Neural cell (in vitro differentiated cells): ENCODE measurements around the gene MAIP1. TPM values are rescaled to one million over a fixed set of nuclear protein-coding genes. Genes with fewer than 3 reads are reported as not detected.

Experiments used
- H2AFZ ChIP-seq: fragments of 200-600, 300-800 bp; sonication (generic), shearing (Covaris generic); 2 replicates; pipeline ENCODE4 v1.6.0; 2014; ENCODE audit warnings: low read depth, mild to moderate bottlenecking, antibody characterized with exemption, low read length, moderate library complexity
- H3F3A ChIP-seq: fragments of 200-600 bp; shearing (Covaris generic); 2 replicates; pipeline ENCODE4 v1.6.1; 2016; ENCODE audit warnings: mild to moderate bottlenecking, moderate library complexity, mixed read lengths, antibody characterized with exemption, low read length; ENCODE audit not compliant: insufficient read depth, poor library complexity, severe bottlenecking
- H3K27ac ChIP-seq: fragments of 200-600, 300-800 bp; sonication (generic), shearing (Covaris generic); 2 replicates; pipeline ENCODE4 v1.5.1; 2014; ENCODE audit warnings: mild to moderate bottlenecking, low read length, moderate library complexity
- H3K27me3 ChIP-seq: fragments of 300-800, 200-600 bp; sonication (generic), shearing (Covaris generic); 2 replicates; pipeline ENCODE4 v1.6.0; 2014; ENCODE audit warnings: mild to moderate bottlenecking, low read depth, low read length, moderate library complexity; ENCODE audit not compliant: insufficient read depth
- H3K36me3 ChIP-seq: fragments of 300-800, 200-600 bp; sonication (generic), shearing (Covaris generic); 2 replicates; pipeline ENCODE4 v1.5.1; 2014; ENCODE audit warnings: mild to moderate bottlenecking, antibody characterized with exemption, low read length, moderate library complexity; ENCODE audit not compliant: insufficient read depth
- H3K4me2 ChIP-seq: fragments of 300-800, 200-600 bp; sonication (generic), shearing (Covaris generic); 2 replicates; pipeline ENCODE4 v1.6.0; 2014; ENCODE audit warnings: mild to moderate bottlenecking, low read length
- H3K4me3 ChIP-seq: fragments of 300-800, 200-600 bp; sonication (generic), shearing (Covaris generic); 2 replicates; pipeline ENCODE4 v1.5.1; 2014; ENCODE audit warnings: mild to moderate bottlenecking, low read length, moderate library complexity
- H3K79me2 ChIP-seq: fragments of 200-600 bp; shearing (Covaris generic); replicated peaks from 2 replicates; pipeline ENCODE4 v1.6.0; 2014; ENCODE audit warnings: mild to moderate bottlenecking, low read length, moderate library complexity; ENCODE audit not compliant: insufficient read depth
- H3K9ac ChIP-seq: fragments of 300-800, 200-600 bp; sonication (generic), shearing (Covaris generic); 2 replicates; pipeline ENCODE4 v1.6.1; 2016; ENCODE audit warnings: mild to moderate bottlenecking, low read length, mixed read lengths
- H3K9me2 ChIP-seq: fragments of 200-600 bp; shearing (Covaris generic); 2 replicates; pipeline ENCODE4 v1.6.1; 2016; ENCODE audit warnings: mild to moderate bottlenecking, low read length, mixed read lengths; ENCODE audit not compliant: insufficient read depth
- H3K9me3 ChIP-seq: fragments of 200-600, 300-800 bp; sonication (generic), shearing (Covaris generic); 2 replicates; pipeline ENCODE4 v1.6.1; 2016; ENCODE audit warnings: mild to moderate bottlenecking, mixed run types, low read length, moderate library complexity, mixed read lengths
- H4K20me1 ChIP-seq: fragments of 200-600 bp; shearing (Covaris generic); 2 replicates; pipeline ENCODE4 v1.6.1; 2016; ENCODE audit warnings: mild to moderate bottlenecking, mixed run types; ENCODE audit not compliant: insufficient read depth
- CTCF ChIP-seq: fragments of 450-650 bp; IDR thresholded peaks from 2 replicates; pipeline ENCODE4 v1.5.1; 2014; ENCODE audit warnings: antibody characterized with exemption, mild to moderate bottlenecking, moderate library complexity; ENCODE audit not compliant: poor library complexity, severe bottlenecking
- EP300 ChIP-seq: fragments of 450-650 bp; conservative IDR thresholded peaks from 2 replicates; pipeline ENCODE4 v1.6.1; 2014; ENCODE audit warnings: antibody characterized with exemption, mild to moderate bottlenecking, moderate library complexity; ENCODE audit not compliant: poor library complexity, severe bottlenecking
- EZH2 ChIP-seq: fragments of 200-600, 300-800 bp; shearing (Covaris generic), sonication (generic); IDR thresholded peaks from 2 replicates; pipeline ENCODE4 v1.6.1; 2014; ENCODE audit warnings: antibody characterized with exemption, low read length, borderline replicate concordance, mild to moderate bottlenecking; ENCODE audit not compliant: insufficient read depth, poor library complexity, severe bottlenecking
- MXI1 ChIP-seq: fragments of 450-650 bp; conservative IDR thresholded peaks from 2 replicates; pipeline ENCODE4 v1.6.1; 2014; ENCODE audit warnings: antibody characterized with exemption, mild to moderate bottlenecking; ENCODE audit not compliant: poor library complexity, severe bottlenecking
- POLR2AphosphoS5 ChIP-seq: IDR thresholded peaks from 2 replicates; pipeline ENCODE4 v1.6.1; 2012
- RAD21 ChIP-seq: fragments of 450-650 bp; conservative IDR thresholded peaks from 2 replicates; pipeline ENCODE4 v1.6.1; 2014; ENCODE audit warnings: antibody characterized with exemption, mild to moderate bottlenecking, moderate library complexity
- REST ChIP-seq: IDR thresholded peaks from 2 replicates; pipeline ENCODE4 v1.6.1; 2012; ENCODE audit warnings: borderline replicate concordance
- SMC3 ChIP-seq: fragments of 450-650 bp; conservative IDR thresholded peaks from 2 replicates; pipeline ENCODE4 v1.6.1; 2014; ENCODE audit warnings: antibody characterized with exemption, mild to moderate bottlenecking, moderate library complexity; ENCODE audit not compliant: poor library complexity
- TAF1 ChIP-seq: IDR thresholded peaks from 2 replicates; pipeline ENCODE4 v1.6.1; 2012; ENCODE audit warnings: low read depth
- polyA plus RNA-seq: library from polyadenylated mRNA; depleted of rRNA; stranded (reverse); fragments of >200 nt; gene quantifications from 2 replicates; pipeline ENCODE4 v1.2.3, GENCODE V29; 2014

MAIP1 gene
- polyA plus RNA-seq, 1 donor from 2014 or later: 24.1 TPM

GRCh38 chr2:199946836-199947235 lies 8.5 kb upstream of the MAIP1 start:
- TF ChIP-seq POLR2AphosphoS5 (no peak), RAD21 (no peak), CTCF (no peak), EZH2 (no peak)
- H3K4me2 ChIP-seq: no peak overlapping the region
- H3K9ac ChIP-seq: no peak overlapping the region
- H3K4me3 ChIP-seq: no peak overlapping the region
- H4K20me1 ChIP-seq: no peaks in the 10 kb centered on the region
- H3K36me3 ChIP-seq: peaks cover 4% of the 10 kb centered on the region
- no peaks in the 10 kb centered on the region for H3K9me2 ChIP-seq
- no peaks in the 10 kb centered on the region for H3K9me3 ChIP-seq
- no peak overlapping the region for H2AFZ ChIP-seq
- H3F3A ChIP-seq: no peaks in the 10 kb centered on the region
- H3K27me3 ChIP-seq: no peaks in the 10 kb centered on the region
- peaks cover 12% of the 10 kb centered on the region for H3K79me2 ChIP-seq
- H3K27ac ChIP-seq: no peak overlapping the region

GRCh38 chr2:199950396-199950795 lies 5.0 kb upstream of the MAIP1 start:
- H3K9me3 ChIP-seq: no peaks in the 10 kb centered on the region
- no peaks in the 10 kb centered on the region for H3K27me3 ChIP-seq
- no peak overlapping the region for H3K27ac ChIP-seq
- peaks cover 4% of the 10 kb centered on the region for H3K36me3 ChIP-seq
- no peak overlapping the region for H3K4me3 ChIP-seq
- H3K9me2 ChIP-seq: no peaks in the 10 kb centered on the region
- peaks cover 24% of the 10 kb centered on the region for H3K79me2 ChIP-seq
- TF ChIP-seq REST (no peak), CTCF (no peak), POLR2AphosphoS5 (no peak), EP300 (no peak), TAF1 (no peak), MXI1 (no peak), SMC3 (no peak), RAD21 (no peak), EZH2 (no peak)
- H3F3A ChIP-seq: no peaks in the 10 kb centered on the region
- no peak overlapping the region for H2AFZ ChIP-seq
- H4K20me1 ChIP-seq: no peaks in the 10 kb centered on the region
- H3K4me2 ChIP-seq: no peak overlapping the region
- no peak overlapping the region for H3K9ac ChIP-seq
